Fibroblast of pulmonary artery (primary cell): ENCODE data around the gene PPID.

Experiments
- DNase-seq: peaks from one replicate; pipeline ENCODE4 v3.0.0-alpha.2; 2010; ENCODE audit warnings: low read depth
- H3K4me3 ChIP-seq: replicated peaks from 2 replicates; pipeline ENCODE4 v1.5.1; 2011; ENCODE audit warnings: low read depth, mild to moderate bottlenecking, control low read depth, low read length, moderate library complexity
- TF ChIP-seq, protein P1 (sequence below): IDR thresholded peaks from 2 replicates; pipeline ENCODE4 v1.5.1; 2011; ENCODE audit warnings: mild to moderate bottlenecking, control low read depth, low read length, inconsistent platforms; ENCODE audit errors: missing control alignments

Gene PPID

DNA sequence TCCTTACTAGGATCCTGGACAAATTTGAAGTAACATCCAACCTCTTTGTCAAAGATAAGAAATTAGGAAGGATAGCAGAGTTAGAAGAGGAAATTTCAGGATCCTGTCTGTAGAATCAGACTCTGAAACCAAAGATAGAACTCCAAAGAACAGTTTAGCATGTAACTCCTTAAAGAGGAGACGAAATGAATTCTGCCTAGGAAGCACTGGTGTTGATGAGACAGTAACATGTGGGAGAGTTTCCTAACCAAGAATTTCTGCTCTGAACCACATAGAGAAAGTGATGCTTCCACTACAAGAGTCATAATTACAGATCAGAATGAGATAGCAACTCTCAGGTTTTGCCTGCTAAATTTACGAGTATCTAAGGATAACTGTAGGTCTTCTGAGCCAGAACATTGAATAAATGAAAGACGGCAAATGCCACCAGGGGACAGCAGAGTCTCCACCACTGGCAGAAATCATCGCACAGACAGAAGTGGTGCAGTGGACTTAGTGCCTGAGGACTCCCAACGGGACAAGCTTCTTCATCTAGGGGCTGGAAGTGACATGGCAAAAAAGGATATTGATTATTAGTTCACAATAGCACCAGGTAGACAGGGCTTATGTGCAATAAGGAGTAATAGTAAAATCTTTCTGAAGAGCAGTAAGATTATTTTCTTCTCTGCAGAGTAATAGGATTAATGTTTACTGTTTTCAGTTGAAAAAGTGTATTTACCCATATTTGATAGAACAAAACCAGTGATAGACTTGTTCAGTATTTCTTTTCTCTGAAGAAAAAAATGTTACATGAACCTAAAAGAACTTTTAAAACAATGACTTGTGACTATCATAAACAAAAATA, 6.7 kb upstream of the PPID start:
- H3K4me3 ChIP-seq: no peak overlapping the region
- TF ChIP-seq, protein P1, sequence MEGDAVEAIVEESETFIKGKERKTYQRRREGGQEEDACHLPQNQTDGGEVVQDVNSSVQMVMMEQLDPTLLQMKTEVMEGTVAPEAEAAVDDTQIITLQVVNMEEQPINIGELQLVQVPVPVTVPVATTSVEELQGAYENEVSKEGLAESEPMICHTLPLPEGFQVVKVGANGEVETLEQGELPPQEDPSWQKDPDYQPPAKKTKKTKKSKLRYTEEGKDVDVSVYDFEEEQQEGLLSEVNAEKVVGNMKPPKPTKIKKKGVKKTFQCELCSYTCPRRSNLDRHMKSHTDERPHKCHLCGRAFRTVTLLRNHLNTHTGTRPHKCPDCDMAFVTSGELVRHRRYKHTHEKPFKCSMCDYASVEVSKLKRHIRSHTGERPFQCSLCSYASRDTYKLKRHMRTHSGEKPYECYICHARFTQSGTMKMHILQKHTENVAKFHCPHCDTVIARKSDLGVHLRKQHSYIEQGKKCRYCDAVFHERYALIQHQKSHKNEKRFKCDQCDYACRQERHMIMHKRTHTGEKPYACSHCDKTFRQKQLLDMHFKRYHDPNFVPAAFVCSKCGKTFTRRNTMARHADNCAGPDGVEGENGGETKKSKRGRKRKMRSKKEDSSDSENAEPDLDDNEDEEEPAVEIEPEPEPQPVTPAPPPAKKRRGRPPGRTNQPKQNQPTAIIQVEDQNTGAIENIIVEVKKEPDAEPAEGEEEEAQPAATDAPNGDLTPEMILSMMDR: peak; percentile 91
- peak; percentile 80 for DNase-seq

DNA sequence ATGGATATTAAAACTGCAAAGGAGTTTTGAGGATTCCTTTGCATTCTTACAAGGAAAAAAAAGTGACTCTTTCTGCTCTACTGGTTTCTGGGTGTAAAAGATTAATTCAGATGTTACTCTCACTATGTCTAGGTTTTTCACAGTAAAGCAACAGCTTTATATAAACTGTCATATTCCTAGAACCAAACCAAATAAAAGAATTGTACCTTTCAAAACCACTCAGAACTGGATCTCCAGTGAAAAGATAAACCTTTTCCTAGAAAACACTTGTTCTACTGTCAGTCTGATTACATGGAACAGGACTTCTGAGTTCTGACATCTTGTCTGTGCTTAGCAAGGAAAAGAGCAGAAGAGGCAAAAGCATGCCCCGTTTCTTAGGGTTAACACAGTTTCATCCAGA, 5.0 kb upstream of the PPID start:
- TF ChIP-seq, protein P1: no peak
- H3K4me3 ChIP-seq: no peak overlapping the region

DNA sequence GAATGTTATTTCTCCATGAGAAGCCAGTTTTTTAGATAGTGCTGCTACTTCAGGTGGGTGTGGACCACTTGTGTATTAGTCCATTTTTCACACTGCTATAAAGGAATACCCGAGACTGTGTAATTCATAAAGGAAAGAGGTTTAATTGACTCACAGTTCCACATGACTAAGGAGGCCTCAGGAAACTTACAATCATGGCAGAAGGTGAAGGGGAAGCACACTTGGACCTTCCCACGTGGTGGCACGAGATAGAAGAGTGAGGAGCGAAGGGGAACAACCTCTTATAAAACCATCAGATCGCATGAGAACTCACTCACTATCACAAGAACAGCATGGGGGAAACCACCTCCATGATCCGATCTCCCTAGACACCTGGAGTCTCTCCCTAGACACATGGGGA, 3.4 kb upstream of the PPID start:
- no peak overlapping the region for H3K4me3 ChIP-seq
- DNase-seq: no peak
- TF ChIP-seq, protein P1: no peak

More for the DNA sequence above, 5.0 kb upstream of the PPID start:
- DNase-seq: no peak

- no peak for DNase-seq
- TF ChIP-seq, protein P1: no peak
- H3K4me3 ChIP-seq: no peak overlapping the region
Observed at GRCh38 chr4:158724637-158725036, 1.4 kb upstream of the PPID start.

GRCh38 chr4:158722291-158722916, 792 bp downstream of the PPID start:
- DNase-seq: peak; percentile 49
- TF ChIP-seq, protein P1: no peak
- peak overlapping the region; percentile 69 for H3K4me3 ChIP-seq

DNA sequence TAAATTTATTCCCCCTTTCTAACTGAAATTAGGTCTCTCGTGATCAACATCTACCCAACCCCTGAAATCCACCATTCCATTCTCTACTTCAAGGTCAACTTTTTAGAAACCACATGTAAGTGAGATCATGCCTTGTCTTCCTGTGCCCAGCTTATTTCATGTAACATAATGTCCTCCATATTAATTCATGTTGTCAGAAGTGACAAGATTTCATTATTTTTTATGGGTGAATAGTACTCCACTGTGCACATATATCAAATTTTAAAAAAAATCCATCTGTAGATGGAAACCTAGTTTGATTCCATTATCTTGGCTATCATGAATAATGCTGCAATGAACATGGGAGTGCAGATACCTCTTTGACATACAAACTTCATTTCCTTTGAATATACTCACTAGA, 1.5 kb downstream of the PPID start:
- no peak overlapping the region for H3K4me3 ChIP-seq
- TF ChIP-seq, protein P1: no peak
- no peak for DNase-seq

DNA sequence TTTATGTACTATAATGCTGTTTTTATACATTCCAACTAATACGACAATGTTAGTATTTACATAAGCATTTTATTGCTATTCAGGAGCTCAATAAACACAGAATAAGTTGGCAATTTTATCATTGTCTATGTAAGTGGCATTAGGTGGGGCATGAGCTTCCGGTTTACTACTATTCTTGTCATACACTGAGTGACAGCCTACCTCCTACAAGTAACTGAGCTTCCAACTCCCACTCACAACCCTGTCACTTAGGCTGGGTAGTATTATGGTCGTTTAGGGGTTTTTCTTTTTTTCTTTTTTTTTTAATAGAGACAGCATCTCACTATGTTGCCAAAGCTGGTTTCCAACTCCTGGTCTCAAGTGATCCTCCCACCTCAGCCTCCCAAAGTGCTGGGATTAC, 7.4 kb downstream of the PPID start:
- TF ChIP-seq, protein P1: no peak
- DNase-seq: no peak
- no peak overlapping the region for H3K4me3 ChIP-seq
